Esophagus squamous epithelium (tissue), 4 donors: ENCODE measurements around the gene SAMD11.

Experiments used
- CTCF ChIP-seq, 6 experiments: fragments of 450-650 bp in 4 of 6; fragments of 200-600 bp in 2 of 6; sonication (generic) in 2 of 6; IDR thresholded peaks; one replicate each; pipeline ENCODE4 v1.5.1; 2016 to 2019; ENCODE audit warnings: antibody characterized with exemption in 6 of 6, mild to moderate bottlenecking in 4 of 6, moderate library complexity in 4 of 6
- POLR2A ChIP-seq, 4 donors: fragments of 450-650 bp; IDR thresholded peaks; one replicate each; pipeline ENCODE4 v1.6.1; 2017; ENCODE audit warnings: antibody characterized with exemption in 4 of 4, mild to moderate bottlenecking in 4 of 4, moderate library complexity in 3 of 4

DNA sequence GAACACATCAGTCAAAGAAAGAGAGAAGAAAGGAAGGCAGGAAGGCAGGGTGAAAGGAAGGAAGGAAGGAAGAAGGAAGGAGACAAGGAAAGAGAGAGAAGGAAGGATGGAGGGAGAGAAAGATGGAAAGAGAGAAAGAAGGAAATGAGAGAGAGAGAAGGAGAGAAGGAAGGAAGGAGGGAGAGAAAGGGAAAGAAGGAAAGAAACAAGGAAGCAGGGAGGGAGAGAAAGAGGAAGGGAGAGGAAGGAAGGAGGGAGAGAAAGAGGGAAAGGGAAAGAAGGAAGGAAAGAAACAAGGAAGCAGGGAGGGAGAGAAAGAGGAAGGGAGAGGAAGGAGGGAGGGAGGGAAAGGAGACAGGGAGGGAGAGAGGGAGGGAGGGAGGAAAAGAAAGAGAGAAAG is 35.4 kb upstream of the SAMD11 start:
- no peak for TF ChIP-seq POLR2A (IDR thresholded peaks at IDR 0.05)
- no peak for TF ChIP-seq CTCF (IDR thresholded peaks at IDR 0.05)
